SK-N-SH (cell line): ENCODE measurements around the gene RGSL1. TPM values are rescaled to one million over a fixed set of nuclear protein-coding genes. Genes with fewer than 3 reads are reported as not detected.

ENCODE experiments used
- CTCF ChIA-PET: fragments of 300-600, 350-600 bp; formaldehyde crosslinking; extraction: SDS; loops from one replicate; lab custom pipeline; 2021; lab: Yijun Ruan, JAX
- POLR2A ChIA-PET: fragments of 350-600 bp; sonication (Branson Sonifier 250); formaldehyde crosslinking; extraction: SDS; loops from one replicate; lab custom pipeline; 2020; ENCODE audit warnings: antibody characterized with exemption, inconsistent platforms; lab: Yijun Ruan, JAX
- DNase-seq: peaks from one replicate; pipeline ENCODE4 v3.0.0; 2012
- H2AFZ ChIP-seq: fragments of 200-600 bp; sonication (generic); 2 replicates; pipeline ENCODE4 v1.8.1; 2016; ENCODE audit warnings: antibody characterized with exemption, mild to moderate bottlenecking, low read depth
- H3F3A ChIP-seq: fragments of 200-600 bp; sonication (generic); replicated peaks from 2 replicates; pipeline ENCODE3; 2016; ENCODE audit warnings: antibody characterized with exemption, mild to moderate bottlenecking; ENCODE audit not compliant: insufficient read depth
- H3K27ac ChIP-seq, 2 experiments: fragments of 200-500 bp in 1 of 2; fragments of 200-600 bp in 1 of 2; sonication (Bioruptor generic) in 1 of 2; sonication (generic), shearing (Covaris generic) in 1 of 2; 2 replicates each; pipeline versions ENCODE4 v1.5.1 to v1.6.1; 2014 to 2016; ENCODE audit warnings: low read depth in 2 of 2, inconsistent platforms in 1 of 2, low read length in 1 of 2, mild to moderate bottlenecking in 1 of 2, mixed read lengths in 1 of 2
- H3K27me3 ChIP-seq: fragments of 200-600 bp; sonication (generic), shearing (Covaris generic); 2 replicates; pipeline ENCODE4 v1.6.1; 2016; ENCODE audit warnings: mixed run types; ENCODE audit not compliant: insufficient read depth
- H3K36me3 ChIP-seq, 2 experiments: fragments of 200-500 bp in 1 of 2; fragments of 200-600 bp in 1 of 2; sonication (Bioruptor generic) in 1 of 2; sonication (generic) in 1 of 2; replicated peaks in 1 of 2; 2 replicates each; pipeline versions ENCODE3 to v1.5.1; 2014 to 2016; ENCODE audit warnings: low read length in 1 of 2, mild to moderate bottlenecking in 1 of 2; ENCODE audit not compliant: insufficient read depth in 2 of 2, control insufficient read depth in 1 of 2
- H3K4me1 ChIP-seq, 2 experiments: fragments of 200-500 bp in 1 of 2; fragments of 200-600 bp in 1 of 2; sonication (Bioruptor generic) in 1 of 2; sonication (generic), shearing (Covaris generic) in 1 of 2; 2 replicates each; pipeline versions ENCODE4 v1.5.1 to v1.6.1; 2014 to 2016; ENCODE audit warnings: low read depth in 1 of 2, low read length in 1 of 2, mixed run types in 1 of 2; ENCODE audit not compliant: insufficient read depth in 2 of 2, control insufficient read depth in 1 of 2
- H3K4me2 ChIP-seq: fragments of 200-600 bp; sonication (generic), shearing (Covaris generic); 2 replicates; pipeline ENCODE4 v1.6.1; 2017; ENCODE audit warnings: mixed run types
- H3K4me3 ChIP-seq, 2 experiments: fragments of 200-500 bp in 1 of 2; fragments of 200-600 bp in 1 of 2; sonication (Bioruptor generic) in 1 of 2; sonication (generic), shearing (Covaris generic) in 1 of 2; 2 replicates each; pipeline versions ENCODE4 v1.5.1 to v1.8.1; 2014 to 2016; ENCODE audit warnings: low read depth in 2 of 2, inconsistent platforms in 1 of 2, low read length in 1 of 2, mild to moderate bottlenecking in 1 of 2, mixed read lengths in 1 of 2, moderate library complexity in 1 of 2
- H3K79me2 ChIP-seq: fragments of 200-600 bp; sonication (generic); 2 replicates; pipeline ENCODE4 v1.8.1; 2017; ENCODE audit warnings: mild to moderate bottlenecking; ENCODE audit not compliant: insufficient read depth
- H3K9ac ChIP-seq: fragments of 200-600 bp; sonication (generic); 2 replicates; pipeline ENCODE4 v1.6.1; 2017; ENCODE audit warnings: mixed run types
- H3K9me2 ChIP-seq: fragments of 200-600 bp; sonication (generic); 2 replicates; pipeline ENCODE4 v1.6.1; 2017; ENCODE audit warnings: mixed run types
- H3K9me3 ChIP-seq: fragments of 200-600 bp; sonication (generic); 2 replicates; pipeline ENCODE4 v1.6.1; 2017; ENCODE audit warnings: mixed run types, mild to moderate bottlenecking, moderate library complexity
- H4K20me1 ChIP-seq: fragments of 200-600 bp; sonication (generic); 2 replicates; pipeline ENCODE4 v1.6.1; 2017; ENCODE audit warnings: mild to moderate bottlenecking, mixed run types; ENCODE audit not compliant: insufficient read depth
- FOSL2 ChIP-seq: IDR thresholded peaks from 2 replicates; pipeline ENCODE4 v1.4.0; 2012; ENCODE audit warnings: low read depth, mild to moderate bottlenecking, moderate library complexity, borderline replicate concordance
- FOXM1 ChIP-seq: IDR thresholded peaks from 2 replicates; pipeline ENCODE4 v1.4.0; 2012; ENCODE audit warnings: low read depth, mild to moderate bottlenecking
- MEF2A ChIP-seq: IDR thresholded peaks from 2 replicates; pipeline ENCODE4 v1.4.0; 2012; ENCODE audit warnings: low read depth, borderline replicate concordance
- SIN3A ChIP-seq: IDR thresholded peaks from 2 replicates; pipeline ENCODE4 v1.6.1; 2012; ENCODE audit warnings: low read depth, mild to moderate bottlenecking, low read length, moderate library complexity, borderline replicate concordance
- TAF1 ChIP-seq: IDR thresholded peaks from 2 replicates; pipeline ENCODE4 v1.6.1; 2012; ENCODE audit warnings: low read depth, mild to moderate bottlenecking, low read length, moderate library complexity, borderline replicate concordance
- TCF12 ChIP-seq: IDR thresholded peaks from 2 replicates; pipeline ENCODE4 v1.4.0; 2012
- WGBS: methylation state at CpG from one replicate; pipeline ENCODE4 v1.1.6; 2017; ENCODE audit warnings: low lambda C conversion rate; 5-methylcytosine and 5-hydroxymethylcytosine counted together
- polyA plus RNA-seq, 3 experiments: library from polyadenylated mRNA; depleted of rRNA; stranded (reverse); fragments of >200 nt; gene quantifications; 2 replicates each; pipeline ENCODE4 v1.2.3, GENCODE V29; 2012
- TF ChIP-seq, protein P1 (sequence below): IDR thresholded peaks from 2 replicates; pipeline ENCODE4 v1.4.0; 2012; ENCODE audit warnings: low read depth, borderline replicate concordance
- TF ChIP-seq, protein P2 (sequence below): fragments of 150-350 bp; IDR thresholded peaks from 2 replicates; pipeline ENCODE4 v1.6.1; 2017; ENCODE audit warnings: antibody characterized with exemption, low read length, low read depth, borderline replicate concordance
- TF ChIP-seq, protein P3 (sequence below): IDR thresholded peaks from 2 replicates; pipeline ENCODE4 v1.6.1; 2012; ENCODE audit warnings: mild to moderate bottlenecking, low read depth, low read length, moderate library complexity

The RGSL1 gene
- polyA plus RNA-seq, 1 of the 3 experiments (the other 2 are of a cell fraction), result not detected

DNA sequence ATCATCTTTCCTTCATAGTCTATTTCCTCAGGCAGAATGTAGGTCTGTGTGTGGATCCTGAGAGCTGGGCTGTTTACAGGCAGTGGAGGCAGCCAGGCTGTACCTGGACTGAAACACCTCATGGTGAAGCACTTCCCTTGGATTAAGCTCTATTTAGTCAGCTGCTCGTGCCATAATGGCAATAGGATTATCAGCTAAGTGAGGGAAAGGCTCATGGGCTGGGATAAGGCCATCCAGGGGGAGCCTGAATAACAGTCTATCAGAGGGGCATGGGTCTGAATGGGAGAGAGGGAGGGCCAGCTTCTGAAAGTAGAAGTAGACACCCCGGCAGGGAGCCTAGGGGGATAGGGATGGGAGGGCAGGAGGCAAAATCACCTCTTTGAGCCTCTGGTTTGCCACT, 130.8 kb downstream of the RGSL1 start:
- Histone ChIP-seq H3K4me2 (no peak overlapping the region), H3K9me2 (no peaks in the 10 kb centered on the region), H4K20me1 (no peaks in the 10 kb centered on the region), H3K4me1 (no peaks in the 10 kb centered on the region), H2AFZ (no peak overlapping the region), H3K36me3 (no peaks in the 10 kb centered on the region), H3K27me3 (no peaks in the 10 kb centered on the region; the same call in 1 of the 2 replicates), H3K4me3 (no peak overlapping the region), H3K27ac (no peak overlapping the region), H3K9ac (no peak overlapping the region)
- 48% methylated on average over 2 of the region's 2 CpGs for WGBS
- POLR2A ChIA-PET, result no interaction called here
- no peak for DNase-seq
- CTCF ChIA-PET, result interaction anchor here (1.2 kb wide), 1 partner anchor 15 kb away, joined by 4 read pairs; no protein-coding TSS in a partner anchor
- TF ChIP-seq FOSL2 (no peak), MEF2A (no peak), TCF12 (no peak), TAF1 (no peak), SIN3A (no peak)
- TF ChIP-seq, protein P1, sequence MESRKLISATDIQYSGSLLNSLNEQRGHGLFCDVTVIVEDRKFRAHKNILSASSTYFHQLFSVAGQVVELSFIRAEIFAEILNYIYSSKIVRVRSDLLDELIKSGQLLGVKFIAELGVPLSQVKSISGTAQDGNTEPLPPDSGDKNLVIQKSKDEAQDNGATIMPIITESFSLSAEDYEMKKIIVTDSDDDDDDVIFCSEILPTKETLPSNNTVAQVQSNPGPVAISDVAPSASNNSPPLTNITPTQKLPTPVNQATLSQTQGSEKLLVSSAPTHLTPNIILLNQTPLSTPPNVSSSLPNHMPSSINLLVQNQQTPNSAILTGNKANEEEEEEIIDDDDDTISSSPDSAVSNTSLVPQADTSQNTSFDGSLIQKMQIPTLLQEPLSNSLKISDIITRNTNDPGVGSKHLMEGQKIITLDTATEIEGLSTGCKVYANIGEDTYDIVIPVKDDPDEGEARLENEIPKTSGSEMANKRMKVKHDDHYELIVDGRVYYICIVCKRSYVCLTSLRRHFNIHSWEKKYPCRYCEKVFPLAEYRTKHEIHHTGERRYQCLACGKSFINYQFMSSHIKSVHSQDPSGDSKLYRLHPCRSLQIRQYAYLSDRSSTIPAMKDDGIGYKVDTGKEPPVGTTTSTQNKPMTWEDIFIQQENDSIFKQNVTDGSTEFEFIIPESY, result no peak
- TF ChIP-seq, all 33 proteins: peak for 0
- Histone ChIP-seq H3K9me3 (no peaks in the 10 kb centered on the region), H3K79me2 (no peaks in the 10 kb centered on the region), H3F3A (no peaks in the 10 kb centered on the region)

DNA sequence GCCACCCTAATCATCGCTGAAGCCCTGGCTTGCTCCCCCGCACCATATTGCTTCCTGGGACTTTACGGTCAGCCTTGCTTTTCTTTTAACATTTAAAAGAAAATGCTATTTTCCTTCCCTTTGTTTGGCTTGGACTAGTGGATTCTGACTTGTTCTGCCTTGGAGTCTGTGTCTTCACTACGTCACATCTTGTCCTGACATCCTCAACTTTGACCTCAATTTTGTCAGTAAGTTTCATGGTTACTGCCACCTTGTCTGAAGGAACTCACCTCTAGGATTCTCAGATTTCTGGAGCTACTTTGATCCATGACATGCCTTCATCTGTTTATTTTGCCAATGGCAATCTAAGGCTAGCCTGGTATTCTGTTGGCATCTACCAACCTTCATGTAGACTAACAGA, 134.8 kb downstream of the RGSL1 start:
- Histone ChIP-seq H3K9me2 (no peaks in the 10 kb centered on the region), H3K36me3 (no peaks in the 10 kb centered on the region), H3K4me1 (no peaks in the 10 kb centered on the region), H2AFZ (no peak overlapping the region), H3K4me2 (no peak overlapping the region), H3K4me3 (no peak overlapping the region), H3F3A (no peaks in the 10 kb centered on the region)
- POLR2A ChIA-PET, result no interaction called here
- TF ChIP-seq, protein P2, sequence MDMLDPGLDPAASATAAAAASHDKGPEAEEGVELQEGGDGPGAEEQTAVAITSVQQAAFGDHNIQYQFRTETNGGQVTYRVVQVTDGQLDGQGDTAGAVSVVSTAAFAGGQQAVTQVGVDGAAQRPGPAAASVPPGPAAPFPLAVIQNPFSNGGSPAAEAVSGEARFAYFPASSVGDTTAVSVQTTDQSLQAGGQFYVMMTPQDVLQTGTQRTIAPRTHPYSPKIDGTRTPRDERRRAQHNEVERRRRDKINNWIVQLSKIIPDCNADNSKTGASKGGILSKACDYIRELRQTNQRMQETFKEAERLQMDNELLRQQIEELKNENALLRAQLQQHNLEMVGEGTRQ, result no peak
- TF ChIP-seq FOXM1, result no peak
- TF ChIP-seq, protein P3, sequence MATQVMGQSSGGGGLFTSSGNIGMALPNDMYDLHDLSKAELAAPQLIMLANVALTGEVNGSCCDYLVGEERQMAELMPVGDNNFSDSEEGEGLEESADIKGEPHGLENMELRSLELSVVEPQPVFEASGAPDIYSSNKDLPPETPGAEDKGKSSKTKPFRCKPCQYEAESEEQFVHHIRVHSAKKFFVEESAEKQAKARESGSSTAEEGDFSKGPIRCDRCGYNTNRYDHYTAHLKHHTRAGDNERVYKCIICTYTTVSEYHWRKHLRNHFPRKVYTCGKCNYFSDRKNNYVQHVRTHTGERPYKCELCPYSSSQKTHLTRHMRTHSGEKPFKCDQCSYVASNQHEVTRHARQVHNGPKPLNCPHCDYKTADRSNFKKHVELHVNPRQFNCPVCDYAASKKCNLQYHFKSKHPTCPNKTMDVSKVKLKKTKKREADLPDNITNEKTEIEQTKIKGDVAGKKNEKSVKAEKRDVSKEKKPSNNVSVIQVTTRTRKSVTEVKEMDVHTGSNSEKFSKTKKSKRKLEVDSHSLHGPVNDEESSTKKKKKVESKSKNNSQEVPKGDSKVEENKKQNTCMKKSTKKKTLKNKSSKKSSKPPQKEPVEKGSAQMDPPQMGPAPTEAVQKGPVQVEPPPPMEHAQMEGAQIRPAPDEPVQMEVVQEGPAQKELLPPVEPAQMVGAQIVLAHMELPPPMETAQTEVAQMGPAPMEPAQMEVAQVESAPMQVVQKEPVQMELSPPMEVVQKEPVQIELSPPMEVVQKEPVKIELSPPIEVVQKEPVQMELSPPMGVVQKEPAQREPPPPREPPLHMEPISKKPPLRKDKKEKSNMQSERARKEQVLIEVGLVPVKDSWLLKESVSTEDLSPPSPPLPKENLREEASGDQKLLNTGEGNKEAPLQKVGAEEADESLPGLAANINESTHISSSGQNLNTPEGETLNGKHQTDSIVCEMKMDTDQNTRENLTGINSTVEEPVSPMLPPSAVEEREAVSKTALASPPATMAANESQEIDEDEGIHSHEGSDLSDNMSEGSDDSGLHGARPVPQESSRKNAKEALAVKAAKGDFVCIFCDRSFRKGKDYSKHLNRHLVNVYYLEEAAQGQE, result no peak
- TF ChIP-seq, all 33 proteins: peak for 0
- Histone ChIP-seq H3K9ac (no peak overlapping the region), H3K27ac (no peak overlapping the region), H3K79me2 (no peaks in the 10 kb centered on the region), H3K27me3 (no peaks in the 10 kb centered on the region; the same call in 1 of the 2 replicates), H3K9me3 (no peaks in the 10 kb centered on the region), H4K20me1 (no peaks in the 10 kb centered on the region)
- WGBS, result 71% methylated on average over 4 of the region's 4 CpGs
- CTCF ChIA-PET, result interaction anchor here (1.2 to 3.2 kb wide), 2 partner anchors 10 to 11 kb away, joined by 3 to 11 read pairs; no protein-coding TSS in a partner anchor
- DNase-seq, result no peak
